AG09319 (cell line): Measurements from ENCODE around the gene POFUT1.

ENCODE experiments used
- DNase-seq: peaks from one replicate; pipeline ENCODE4 v3.0.0-alpha.2; 2010; ENCODE audit warnings: low read depth; ENCODE audit errors: extremely low read depth
- TF ChIP-seq, protein P1 (sequence below): IDR thresholded peaks from 2 replicates; pipeline ENCODE4 v1.5.1; 2011; ENCODE audit warnings: low read depth, mild to moderate bottlenecking, inconsistent platforms, low read length, moderate library complexity

POFUT1 gene

DNA sequence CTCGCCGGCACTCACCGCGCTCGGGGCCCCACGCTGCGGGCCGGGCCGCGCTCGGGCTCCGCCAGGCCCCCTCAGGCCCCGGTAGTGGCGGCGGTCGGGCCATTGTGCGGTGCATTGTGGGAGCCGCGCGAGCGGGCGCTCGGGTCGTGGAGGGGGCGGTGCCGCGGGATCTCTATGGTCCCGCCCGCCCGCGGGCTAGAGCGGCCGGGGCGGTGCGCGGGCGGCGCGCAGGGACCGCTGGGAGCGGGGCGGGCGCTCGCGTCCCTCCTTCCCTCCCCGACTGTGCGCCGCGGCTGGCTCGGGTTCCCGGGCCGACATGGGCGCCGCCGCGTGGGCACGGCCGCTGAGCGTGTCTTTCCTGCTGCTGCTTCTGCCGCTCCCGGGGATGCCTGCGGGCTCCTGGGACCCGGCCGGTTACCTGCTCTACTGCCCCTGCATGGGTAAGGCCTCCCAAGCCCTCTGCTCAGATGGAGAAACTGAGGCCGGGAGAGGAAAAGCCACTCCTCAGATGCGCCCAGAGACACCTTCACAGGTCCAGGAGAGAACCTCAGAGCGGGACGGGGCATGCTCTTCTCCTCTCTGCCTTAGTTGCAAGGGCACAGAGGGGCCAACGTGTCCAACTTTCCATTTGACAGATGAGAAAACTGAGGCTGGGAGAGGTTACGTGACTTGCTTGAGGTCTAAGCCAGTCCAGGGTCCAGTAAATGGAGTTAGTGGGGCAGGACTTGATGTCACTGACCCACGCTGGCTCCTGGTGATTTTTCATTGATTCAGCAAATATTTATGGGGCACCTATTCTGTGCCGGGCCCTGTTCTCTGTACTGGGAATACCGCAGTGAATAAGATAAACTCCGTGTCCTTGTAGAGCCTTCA, at the start of gene POFUT1, which contains the start of gene PLAGL2:
Gene POFUT1, plus strand, starts transcription at position 255 of the 873 bp plus-strand sequence. Its CDS starts 62 bp downstream, at position 317.
Gene PLAGL2, minus strand, starts transcription at position 118 of the 873 bp plus-strand sequence. CDS start 5,565 bp downstream, outside the sequence.
- TF ChIP-seq, protein P1, sequence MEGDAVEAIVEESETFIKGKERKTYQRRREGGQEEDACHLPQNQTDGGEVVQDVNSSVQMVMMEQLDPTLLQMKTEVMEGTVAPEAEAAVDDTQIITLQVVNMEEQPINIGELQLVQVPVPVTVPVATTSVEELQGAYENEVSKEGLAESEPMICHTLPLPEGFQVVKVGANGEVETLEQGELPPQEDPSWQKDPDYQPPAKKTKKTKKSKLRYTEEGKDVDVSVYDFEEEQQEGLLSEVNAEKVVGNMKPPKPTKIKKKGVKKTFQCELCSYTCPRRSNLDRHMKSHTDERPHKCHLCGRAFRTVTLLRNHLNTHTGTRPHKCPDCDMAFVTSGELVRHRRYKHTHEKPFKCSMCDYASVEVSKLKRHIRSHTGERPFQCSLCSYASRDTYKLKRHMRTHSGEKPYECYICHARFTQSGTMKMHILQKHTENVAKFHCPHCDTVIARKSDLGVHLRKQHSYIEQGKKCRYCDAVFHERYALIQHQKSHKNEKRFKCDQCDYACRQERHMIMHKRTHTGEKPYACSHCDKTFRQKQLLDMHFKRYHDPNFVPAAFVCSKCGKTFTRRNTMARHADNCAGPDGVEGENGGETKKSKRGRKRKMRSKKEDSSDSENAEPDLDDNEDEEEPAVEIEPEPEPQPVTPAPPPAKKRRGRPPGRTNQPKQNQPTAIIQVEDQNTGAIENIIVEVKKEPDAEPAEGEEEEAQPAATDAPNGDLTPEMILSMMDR: peak; percentile 26
- DNase-seq: peak; percentile 62

DNA sequence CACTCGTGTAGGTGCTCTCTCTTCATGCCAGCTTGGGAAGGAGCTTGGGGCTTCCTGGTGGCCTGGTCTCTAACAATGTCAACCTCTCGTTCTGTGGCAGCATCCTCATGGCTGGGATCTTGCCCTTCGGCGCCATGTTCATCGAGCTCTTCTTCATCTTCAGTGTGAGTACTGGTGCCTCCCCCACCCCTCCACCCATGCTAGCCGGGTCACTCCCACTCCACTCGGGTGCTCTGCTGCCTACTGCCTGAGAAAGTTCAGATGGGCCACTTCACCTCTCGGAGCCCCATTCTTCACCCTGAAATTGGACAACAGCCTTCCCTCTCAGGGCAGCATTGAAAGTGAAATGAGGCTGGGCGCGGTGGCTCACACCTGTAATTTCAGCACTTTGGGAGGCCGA, 49.3 kb upstream of the POFUT1 start:
- TF ChIP-seq, protein P1: no peak
- no peak for DNase-seq

DNA sequence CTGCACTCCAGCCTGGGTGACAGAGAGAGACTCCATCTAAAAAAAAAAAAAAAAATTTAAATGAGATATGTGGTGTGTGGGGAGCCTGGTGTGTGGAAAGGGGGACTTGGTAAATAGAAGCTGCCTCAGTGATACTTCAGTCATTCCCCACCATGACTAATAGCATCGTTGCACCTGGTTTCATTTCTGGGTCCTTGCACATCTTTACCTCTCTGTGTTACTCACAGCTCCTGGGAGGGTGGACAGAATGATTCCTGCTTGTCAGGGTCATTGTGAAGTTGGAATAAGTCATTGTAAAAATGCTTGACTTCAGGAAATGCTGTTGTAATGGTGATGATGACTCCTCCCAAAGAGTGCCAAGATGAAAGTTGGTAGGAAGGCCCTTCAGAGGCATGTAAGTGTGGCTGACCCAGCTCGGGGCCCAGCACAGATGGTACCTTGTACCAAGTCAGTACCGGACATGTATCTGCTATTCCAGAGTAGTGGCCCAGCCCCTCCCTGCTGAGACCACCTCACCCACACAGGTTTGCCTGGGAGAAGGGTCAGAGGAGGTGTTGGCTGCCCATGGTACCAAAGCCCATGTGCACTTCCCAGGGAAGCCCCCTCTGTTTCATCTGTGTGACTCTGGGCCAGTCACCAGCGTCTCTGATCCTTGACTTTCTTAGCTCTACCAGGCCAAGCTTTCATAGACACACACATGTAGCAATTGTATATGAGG, 48.6 kb upstream of the POFUT1 start:
- TF ChIP-seq, protein P1: no peak
- DNase-seq: no peak

DNA sequence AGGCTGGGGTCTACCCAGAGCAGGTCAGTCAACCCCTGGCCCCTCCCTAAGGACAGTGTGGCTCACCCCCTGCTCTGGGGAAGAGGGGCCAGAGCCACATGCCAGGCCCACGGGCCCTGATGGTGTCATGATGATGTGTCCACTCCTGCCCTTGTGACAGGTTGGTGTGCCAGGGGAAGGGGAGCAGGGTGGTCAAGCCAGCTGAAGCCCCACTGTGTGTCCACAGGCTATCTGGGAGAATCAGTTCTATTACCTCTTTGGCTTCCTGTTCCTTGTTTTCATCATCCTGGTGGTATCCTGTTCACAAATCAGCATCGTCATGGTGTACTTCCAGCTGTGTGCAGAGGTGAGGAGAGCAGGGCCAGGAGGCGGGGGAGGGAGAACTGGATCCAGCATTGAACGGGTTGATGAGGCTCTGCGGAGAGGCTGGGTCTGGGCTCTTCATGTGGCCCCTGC, 47.9 kb upstream of the POFUT1 start:
- no peak for DNase-seq
- TF ChIP-seq, protein P1: no peak

DNA sequence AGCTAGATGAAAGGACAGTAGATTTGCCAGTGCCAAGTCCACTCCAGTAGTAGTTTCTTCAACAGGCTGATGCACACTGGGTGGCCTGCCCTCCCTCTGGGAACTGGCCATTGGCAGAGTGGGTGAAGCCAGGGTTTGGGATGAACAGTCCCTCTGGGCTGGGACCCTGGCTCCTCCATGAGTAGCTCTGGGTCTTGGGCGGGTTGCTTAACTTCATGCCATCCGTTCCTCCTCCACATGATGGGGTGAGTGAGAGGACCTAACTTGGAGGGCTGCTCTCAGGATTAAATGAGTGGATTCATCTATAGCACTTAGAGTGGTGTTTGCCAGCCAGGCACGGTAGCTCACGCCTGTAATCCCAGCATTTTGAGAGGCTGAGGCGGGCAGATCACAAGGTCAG, 47.3 kb upstream of the POFUT1 start:
- TF ChIP-seq, protein P1: no peak
- no peak for DNase-seq

DNA sequence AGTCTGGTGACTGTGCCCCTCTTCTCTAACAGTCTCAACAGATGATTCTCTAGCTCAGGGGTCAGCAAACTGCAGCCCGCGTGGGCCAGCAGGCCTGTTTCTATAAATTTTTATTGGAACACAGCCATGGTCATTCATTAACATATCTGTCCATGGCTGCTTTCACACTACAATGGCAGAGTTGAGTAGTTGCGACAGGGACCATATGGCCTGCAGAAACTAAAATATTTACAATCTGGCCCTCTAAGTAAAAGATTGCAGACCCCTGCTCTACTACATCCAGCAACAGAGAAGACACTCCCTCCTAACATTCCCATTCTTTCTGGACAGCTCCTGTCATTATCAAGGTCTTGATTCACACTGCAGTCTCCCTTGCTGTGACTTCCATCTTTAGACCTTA, 45.3 kb upstream of the POFUT1 start:
- TF ChIP-seq, protein P1: no peak

DNA sequence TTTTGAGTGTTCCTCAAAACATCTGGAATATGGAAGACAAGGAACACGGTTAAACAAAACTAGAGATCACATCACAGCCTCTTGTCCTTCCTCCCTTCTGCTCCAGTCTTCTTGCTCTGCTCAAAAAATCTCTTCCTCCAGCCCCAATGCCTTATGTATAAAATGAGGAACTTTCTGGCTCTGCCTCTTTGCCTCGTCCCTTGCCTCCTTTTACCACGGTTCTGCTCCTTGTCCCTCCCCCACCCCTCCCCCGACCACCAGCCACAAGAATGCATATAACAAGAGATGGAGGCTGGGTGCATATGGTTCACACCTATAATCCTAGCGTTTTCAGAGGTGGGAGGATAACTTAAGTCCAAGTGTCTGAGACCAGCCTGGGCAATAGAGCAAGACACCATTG, 43.7 kb upstream of the POFUT1 start:
- DNase-seq: no peak
- TF ChIP-seq, protein P1: no peak

More for the DNA sequence above, 45.3 kb upstream of the POFUT1 start:
- no peak for DNase-seq
